Mucosa of stomach (tissue), 1 donor: ENCODE results near the gene ANKRD23.

Source experiments
- H3K27me3 ChIP-seq: one replicate; pipeline ENCODE4 v1.7.0; 2013; ENCODE audit warnings: mild to moderate bottlenecking, low read length; ENCODE audit not compliant: control insufficient read depth, insufficient read depth
- H3K36me3 ChIP-seq: one replicate; pipeline ENCODE4 v1.7.0; 2013; ENCODE audit warnings: low read length; ENCODE audit not compliant: control insufficient read depth, insufficient read depth
- H3K4me1 ChIP-seq: one replicate; pipeline ENCODE4 v1.7.0; 2013; ENCODE audit warnings: mild to moderate bottlenecking, low read length; ENCODE audit not compliant: control insufficient read depth, insufficient read depth
- H3K4me3 ChIP-seq: one replicate; pipeline ENCODE4 v1.7.0; 2013; ENCODE audit warnings: low read length
- H3K9ac ChIP-seq: one replicate; pipeline ENCODE4 v1.7.0; 2013; ENCODE audit warnings: mild to moderate bottlenecking, low read length, moderate library complexity
- H3K9me3 ChIP-seq: one replicate; pipeline ENCODE4 v1.7.0; 2013; ENCODE audit warnings: mild to moderate bottlenecking, low read length, moderate library complexity; ENCODE audit not compliant: control insufficient read depth
- donor health status: Pancreatic carcinoma.

ANKRD23 gene

DNA sequence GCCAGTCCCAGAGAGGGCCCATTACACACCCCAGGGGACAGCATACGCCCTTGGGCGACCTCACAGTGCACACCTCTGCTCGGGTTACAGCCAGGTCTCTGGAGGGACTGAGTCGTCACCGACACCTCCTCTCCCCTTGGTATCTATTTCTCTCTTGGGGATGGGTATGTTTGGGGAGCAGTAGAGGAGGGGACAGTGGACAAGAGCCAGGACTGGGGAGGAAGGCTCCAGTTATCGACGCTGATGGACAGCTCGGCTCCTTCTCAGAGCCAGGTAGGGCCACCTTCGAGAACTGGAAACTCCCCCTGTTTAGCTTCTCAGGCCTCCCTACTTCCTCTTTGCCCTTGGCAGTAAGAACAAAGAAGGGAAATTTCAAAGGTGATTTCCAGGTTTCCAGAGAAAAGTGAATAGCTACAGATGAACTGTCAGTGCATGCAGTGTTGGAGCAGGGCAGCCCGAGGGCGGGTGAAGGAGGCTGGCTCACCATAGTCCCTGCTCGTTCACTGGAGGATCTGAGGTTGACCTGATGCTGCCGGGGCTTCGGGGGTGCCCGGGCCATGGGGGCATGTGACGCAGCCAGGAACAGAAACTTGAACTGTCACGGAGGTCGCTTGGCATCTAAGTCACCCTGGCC is 30.5 kb upstream of the ANKRD23 start:
- Histone ChIP-seq H3K27me3 (peaks cover 7% of the 10 kb centered on the region), H3K36me3 (no peaks in the 10 kb centered on the region), H3K9me3 (no peaks in the 10 kb centered on the region), H3K4me1 (peaks cover 18% of the 10 kb centered on the region), H3K4me3 (no peak overlapping the region), H3K9ac (no peak overlapping the region)

DNA sequence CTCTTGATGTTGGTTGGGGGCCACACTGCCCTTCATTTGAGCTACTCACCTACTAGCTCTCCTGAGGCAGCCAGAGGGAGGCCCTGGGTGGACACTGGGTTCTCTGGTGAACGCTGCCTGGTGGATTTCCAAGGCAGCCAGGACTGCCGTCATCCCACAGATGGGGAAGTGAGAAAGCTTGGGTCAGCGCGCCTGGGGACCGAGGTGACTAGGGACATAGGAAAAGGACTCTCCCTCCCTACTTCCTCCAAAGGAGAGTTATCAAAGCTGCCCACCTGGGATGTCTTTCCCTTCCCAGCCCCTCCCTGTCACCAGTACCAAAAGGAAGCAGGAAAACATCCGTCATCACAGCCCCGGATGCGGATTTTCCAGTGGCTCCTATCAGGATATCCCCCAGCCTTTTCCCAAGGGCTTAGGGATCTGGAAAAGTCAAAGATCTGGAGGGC is 29.9 kb upstream of the ANKRD23 start:
- Histone ChIP-seq H3K27me3 (peaks cover 11% of the 10 kb centered on the region), H3K4me1 (peaks cover 18% of the 10 kb centered on the region), H3K36me3 (no peaks in the 10 kb centered on the region), H3K9me3 (no peaks in the 10 kb centered on the region), H3K9ac (no peak overlapping the region), H3K4me3 (no peak overlapping the region)

DNA sequence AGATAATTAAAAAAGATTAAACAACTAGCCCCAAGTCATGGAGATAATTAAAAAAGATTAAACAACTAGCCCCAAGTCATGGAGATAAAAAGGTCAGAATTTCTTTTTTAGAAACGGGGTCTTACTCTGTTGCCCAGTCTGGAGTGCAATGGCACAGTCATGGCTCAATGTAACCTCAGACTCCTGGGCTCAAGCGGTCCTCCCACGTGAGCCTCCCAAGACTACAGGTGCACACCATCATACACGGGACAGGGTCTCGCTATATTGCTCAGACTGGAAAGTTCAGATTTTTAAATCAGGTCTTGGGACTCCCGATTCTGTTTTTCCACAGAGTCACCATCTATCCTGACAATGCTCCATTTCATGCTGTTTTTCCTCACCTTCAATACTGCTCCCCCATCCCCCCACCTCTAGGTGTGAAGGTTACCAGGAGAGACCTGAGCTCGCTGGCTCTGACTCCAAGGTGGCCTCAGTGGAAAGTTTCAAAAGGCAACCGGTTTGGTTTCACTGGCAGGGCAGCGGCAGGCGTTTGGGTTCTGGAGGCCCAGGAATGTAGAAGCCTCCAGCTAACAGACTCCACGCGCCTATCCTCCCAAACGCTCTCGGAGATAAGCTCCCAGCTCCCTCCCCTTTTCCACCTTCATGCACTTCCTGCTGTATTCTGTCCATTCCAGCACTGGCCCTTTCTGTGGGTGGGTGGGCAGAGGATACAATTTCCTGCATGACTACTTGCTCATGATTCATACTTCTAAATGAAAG is 28.9 kb upstream of the ANKRD23 start:
- H3K9me3 ChIP-seq, result no peaks in the 10 kb centered on the region
- H3K4me1 ChIP-seq, result peaks cover 24% of the 10 kb centered on the region

DNA sequence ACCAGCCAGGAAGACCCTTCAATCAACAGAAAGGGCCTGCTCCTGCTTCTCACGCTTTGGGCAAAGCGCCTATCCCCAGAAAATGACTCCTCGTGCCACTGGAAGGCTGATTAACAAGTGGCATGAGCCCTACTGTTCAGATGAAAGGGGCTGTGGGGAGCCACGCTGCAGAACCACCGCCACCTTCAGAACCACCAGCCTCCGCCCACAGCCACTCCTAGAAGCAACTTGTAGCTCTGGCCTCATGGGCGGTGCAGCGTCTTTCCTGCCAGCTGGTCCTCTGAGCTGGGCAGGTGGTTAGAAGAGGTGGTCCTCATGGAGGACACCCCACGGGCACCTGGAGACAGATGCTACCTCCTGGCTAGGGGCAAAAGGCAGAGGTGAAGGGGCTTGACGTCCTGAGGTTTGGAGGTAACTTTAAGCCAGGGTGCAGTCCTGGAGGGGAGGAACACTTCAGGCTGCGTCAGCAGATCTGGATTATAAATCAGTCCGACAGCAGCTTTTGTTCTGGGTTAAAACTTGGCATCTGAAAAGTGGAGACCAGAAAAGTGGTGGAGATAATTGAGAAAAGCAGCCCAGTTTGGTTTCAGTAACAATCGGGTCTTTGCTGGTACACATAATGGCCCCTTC is 26.9 kb upstream of the ANKRD23 start:
- Histone ChIP-seq H3K9me3 (no peaks in the 10 kb centered on the region), H3K27me3 (peaks cover 12% of the 10 kb centered on the region), H3K9ac (peak overlapping the region; percentile 54), H3K4me1 (peaks cover 41% of the 10 kb centered on the region), H3K36me3 (no peaks in the 10 kb centered on the region), H3K4me3 (no peak overlapping the region)

More for the DNA sequence above, 28.9 kb upstream of the ANKRD23 start:
- Histone ChIP-seq H3K36me3 (no peaks in the 10 kb centered on the region), H3K9ac (no peak overlapping the region), H3K27me3 (peaks cover 12% of the 10 kb centered on the region), H3K4me3 (no peak overlapping the region)

DNA sequence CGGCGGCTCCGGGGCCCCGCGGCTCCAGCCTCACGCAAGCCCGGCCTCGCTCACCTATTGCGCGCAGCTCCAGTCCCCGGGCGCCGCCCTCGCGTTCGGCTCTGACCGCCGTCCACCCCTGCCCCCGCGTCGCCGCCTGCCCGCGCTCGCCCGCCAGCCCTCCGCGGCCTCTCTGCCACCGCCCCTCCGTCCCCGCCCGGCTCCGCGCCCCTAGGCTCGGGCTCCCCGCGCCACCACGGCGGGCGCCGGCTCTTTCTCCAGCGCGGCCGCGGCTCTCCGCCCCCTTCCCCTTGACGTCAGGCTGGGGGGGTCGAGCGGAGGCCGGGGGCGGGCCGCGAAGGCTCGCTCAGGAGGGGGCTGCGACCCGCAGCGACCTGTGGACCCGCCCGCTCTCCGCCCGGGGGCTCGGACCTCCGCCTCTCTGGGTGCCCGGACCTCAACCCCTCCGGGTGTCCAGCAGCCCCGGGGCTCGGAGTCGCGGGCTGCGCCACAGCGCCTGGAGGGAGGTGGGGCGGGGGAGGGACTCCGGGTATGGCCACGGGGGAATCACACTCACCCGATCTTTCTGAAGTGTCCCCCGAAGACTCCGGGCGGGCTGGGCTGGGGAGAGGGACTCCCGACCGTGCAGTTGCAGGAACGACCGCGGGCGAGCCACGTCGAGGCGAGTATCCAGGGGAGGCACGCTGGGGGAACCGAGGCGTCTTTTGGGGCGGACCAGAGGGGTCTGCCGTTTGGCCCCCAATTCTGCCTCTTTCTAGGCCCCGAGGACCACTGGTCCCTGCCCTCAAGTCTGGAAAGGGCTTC is 26.2 kb upstream of the ANKRD23 start, which contains the start of gene SEMA4C:
TSS of gene SEMA4C (minus strand) at position 259 of the 804 bp plus-strand sequence. CDS start 2,194 bp downstream, outside the sequence.
- Histone ChIP-seq H3K27me3 (peaks cover 12% of the 10 kb centered on the region), H3K36me3 (no peaks in the 10 kb centered on the region), H3K9ac (peak within 1 kb of the TSS; percentile 86), H3K4me3 (peak within 1 kb of the TSS; percentile 34), H3K9me3 (no peaks in the 10 kb centered on the region), H3K4me1 (peaks cover 41% of the 10 kb centered on the region)

DNA sequence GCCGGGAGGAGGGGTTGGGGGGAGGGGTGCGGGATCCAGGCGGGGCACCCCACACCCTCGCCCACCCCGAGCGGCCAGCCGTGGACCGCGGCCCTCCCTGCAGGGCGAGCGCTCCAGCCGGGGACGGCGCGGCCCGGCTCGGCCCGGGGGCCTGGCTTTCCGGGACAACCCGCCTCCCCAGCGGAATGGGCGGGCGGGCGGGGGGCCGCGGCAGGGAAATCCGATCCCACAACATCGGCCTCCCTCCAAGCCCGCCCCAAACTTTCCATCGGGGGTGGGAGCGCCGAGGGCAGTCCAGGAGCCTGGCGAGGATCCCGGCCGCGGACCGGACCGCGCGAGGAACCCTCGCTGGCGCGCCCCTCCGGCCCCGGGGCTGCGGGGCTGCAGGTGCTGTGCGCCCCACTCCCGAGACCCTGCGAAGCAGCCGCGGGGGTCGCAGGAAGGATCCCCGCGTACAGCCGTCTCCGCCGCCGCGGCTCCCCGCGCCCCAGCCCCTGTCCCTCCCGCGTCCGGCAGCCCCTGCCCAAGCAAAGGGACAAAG is 25.5 kb upstream of the ANKRD23 start:
- H3K9ac ChIP-seq, result peak overlapping the region; percentile 86

DNA sequence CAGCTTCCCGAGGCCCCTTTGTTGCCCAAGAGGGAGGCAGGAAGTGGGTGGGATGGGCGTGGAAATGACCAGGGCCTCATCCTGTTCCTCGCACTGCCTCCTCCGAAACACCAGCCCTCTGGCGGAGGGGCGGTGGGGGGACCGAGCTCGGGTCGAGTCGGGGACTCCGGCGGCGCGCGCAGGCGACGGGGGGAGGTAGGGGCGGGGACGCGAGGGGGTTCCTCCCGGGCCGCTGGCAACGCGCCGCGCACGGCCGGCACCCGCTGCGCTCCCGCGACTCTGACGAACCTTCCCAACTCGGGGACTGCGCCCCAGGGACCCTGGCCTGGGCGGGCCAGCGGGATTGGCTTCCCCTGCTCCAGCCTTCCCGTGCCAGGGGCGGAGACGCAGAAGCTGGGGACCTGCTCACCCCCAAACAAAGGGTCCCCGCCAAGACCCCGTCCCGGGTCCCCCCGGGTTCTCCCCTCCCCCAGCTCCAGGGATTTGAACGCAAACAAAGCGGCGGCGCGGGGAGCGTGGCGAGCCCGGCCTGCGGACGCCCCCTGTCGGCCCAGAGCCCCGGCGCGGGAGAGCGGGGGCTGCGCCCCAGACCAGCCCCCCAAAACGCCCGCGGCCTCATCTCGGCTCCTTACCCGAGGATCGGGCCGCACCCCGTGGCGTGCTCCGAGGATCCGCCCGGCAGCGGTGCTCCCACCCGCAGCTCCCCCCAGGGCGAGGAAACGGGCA is 24.9 kb upstream of the ANKRD23 start:
- Histone ChIP-seq H3K9ac (peak overlapping the region; percentile 86), H3K36me3 (no peaks in the 10 kb centered on the region), H3K4me3 (peak overlapping the region; percentile 34), H3K4me1 (peaks cover 30% of the 10 kb centered on the region), H3K27me3 (peaks cover 12% of the 10 kb centered on the region), H3K9me3 (no peaks in the 10 kb centered on the region)

More for the DNA sequence above, 25.5 kb upstream of the ANKRD23 start:
- H3K4me3 ChIP-seq, result no peak overlapping the region
- H3K4me1 ChIP-seq, result peaks cover 36% of the 10 kb centered on the region
- H3K9me3 ChIP-seq, result no peaks in the 10 kb centered on the region
- no peaks in the 10 kb centered on the region for H3K36me3 ChIP-seq
- peaks cover 12% of the 10 kb centered on the region for H3K27me3 ChIP-seq

DNA sequence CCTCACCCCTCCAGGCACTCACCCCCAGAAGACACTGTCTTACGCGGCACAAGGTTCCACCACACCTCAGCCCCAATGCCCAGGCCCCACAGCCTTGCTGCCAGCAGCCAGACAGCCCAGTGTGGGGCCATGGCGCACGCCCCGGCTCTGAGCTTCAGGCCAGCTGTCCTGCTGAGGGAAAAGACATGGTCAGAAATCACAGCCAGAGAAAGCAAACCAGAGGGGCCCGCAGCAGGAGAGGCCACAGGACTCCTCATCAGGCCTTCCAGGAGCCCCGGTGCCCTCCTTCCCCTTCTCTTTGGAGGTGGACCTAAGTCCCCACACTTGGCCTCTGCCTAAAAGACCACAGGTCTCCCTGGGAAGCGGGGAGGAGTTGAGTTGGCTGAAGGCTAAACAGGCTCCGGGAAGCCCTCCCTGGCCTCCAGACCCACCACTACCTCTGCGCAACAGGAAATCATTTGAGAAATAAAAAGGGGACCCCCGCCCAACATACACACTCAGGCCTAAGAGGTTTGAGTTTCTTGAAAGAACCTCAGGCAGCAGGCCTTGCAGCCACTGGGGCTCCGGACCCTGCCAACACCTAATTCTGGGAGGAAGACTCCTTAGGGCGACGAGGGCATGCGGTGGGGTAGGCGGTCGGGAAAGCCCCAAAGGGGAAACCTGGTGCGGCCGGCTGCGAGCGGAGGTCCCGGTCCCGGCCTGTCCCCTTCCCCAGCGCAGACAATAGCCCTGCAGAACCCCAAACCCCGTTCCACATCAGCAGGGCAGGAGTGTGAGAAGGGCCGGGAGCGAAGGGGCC is 24.1 kb upstream of the ANKRD23 start:
- Histone ChIP-seq H3K4me1 (peaks cover 30% of the 10 kb centered on the region), H3K9ac (peak overlapping the region; percentile 86), H3K27me3 (peaks cover 12% of the 10 kb centered on the region), H3K4me3 (no peak overlapping the region), H3K36me3 (no peaks in the 10 kb centered on the region), H3K9me3 (no peaks in the 10 kb centered on the region)

DNA sequence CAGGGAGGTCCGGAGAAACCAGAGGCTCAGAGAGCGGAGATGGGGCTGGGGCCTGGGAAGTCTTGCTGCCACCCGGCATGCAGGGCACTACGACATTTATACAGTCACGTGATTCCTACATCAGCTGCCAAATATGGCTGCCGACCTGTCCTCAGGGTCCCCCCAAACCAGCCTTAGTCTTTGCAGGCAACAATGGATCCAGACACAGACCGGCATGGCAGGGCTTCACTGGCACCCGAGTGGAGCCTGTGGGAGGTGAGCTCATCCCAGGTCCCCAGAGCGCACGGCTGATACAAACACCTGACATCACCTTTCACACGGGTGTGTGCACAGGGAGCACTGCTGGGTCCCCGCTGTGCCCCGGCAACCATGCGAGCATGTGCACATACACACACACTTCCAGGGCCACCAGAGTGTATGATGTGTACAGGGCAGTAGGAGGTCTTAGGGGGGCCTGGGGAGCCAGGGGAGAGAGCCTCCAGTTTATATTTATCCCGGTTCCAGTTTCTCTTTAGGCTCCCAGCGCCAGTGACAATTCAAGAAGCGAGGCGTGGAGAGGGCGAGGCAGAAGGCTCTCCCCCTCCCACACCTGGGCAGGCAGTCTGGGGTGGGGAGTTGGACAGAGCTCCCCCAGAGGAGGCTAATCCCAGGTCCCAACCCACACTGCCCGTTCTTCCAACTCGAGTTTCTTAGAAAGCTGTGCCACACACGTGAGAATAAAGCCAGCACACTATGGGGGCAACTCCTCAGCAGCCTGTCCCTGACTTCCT is 23.4 kb upstream of the ANKRD23 start:
- Histone ChIP-seq H3K4me3 (no peak overlapping the region), H3K27me3 (peaks cover 12% of the 10 kb centered on the region), H3K36me3 (no peaks in the 10 kb centered on the region), H3K4me1 (peaks cover 30% of the 10 kb centered on the region), H3K9me3 (no peaks in the 10 kb centered on the region), H3K9ac (peak overlapping the region; percentile 86)

DNA sequence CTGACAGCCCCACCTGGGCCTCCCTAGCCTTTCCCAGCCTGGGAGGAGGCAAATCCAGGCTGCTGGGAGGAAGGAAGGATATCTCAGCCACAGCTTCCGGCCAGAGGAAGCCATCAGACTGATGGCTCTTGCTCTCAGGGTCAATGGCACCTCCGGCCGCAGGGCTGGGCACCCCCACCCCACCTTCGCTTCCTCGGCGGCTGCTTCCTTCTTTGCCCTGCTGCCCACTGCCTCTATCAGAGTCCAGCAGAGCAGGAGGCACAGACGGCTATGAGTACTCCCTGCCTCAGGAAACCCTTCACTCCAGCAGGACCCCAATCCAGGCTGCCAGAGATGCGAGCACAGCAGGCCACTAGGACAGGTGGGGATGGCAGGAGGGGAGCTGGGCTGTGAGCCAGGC is 22.8 kb upstream of the ANKRD23 start:
- Histone ChIP-seq H3K27me3 (peaks cover 12% of the 10 kb centered on the region), H3K4me3 (no peak overlapping the region), H3K4me1 (peaks cover 30% of the 10 kb centered on the region), H3K36me3 (no peaks in the 10 kb centered on the region), H3K9ac (no peak overlapping the region), H3K9me3 (no peaks in the 10 kb centered on the region)
